RWPE1 (cell line): ENCODE results near the gene POR.

ENCODE experiments used
- CTCF ChIA-PET: fragments of 350-600 bp; sonication (Branson Sonifier 250); formaldehyde crosslinking; extraction: SDS; loops from one replicate; lab custom pipeline; 2021; lab: Yijun Ruan, JAX
- POLR2A ChIA-PET: fragments of 400-600 bp; formaldehyde crosslinking; extraction: SDS; loops from one replicate; lab custom pipeline; 2020; ENCODE audit warnings: antibody characterized with exemption; ENCODE audit not compliant: low non-redundant PET; lab: Yijun Ruan, JAX
- DNase-seq: peaks from one replicate; pipeline ENCODE4 v3.0.0; 2012; ENCODE audit warnings: low spot score
- H3K27ac ChIP-seq: fragments of 450-650 bp; 2 replicates; pipeline ENCODE4 v1.5.1; 2017
- CTCF ChIP-seq: fragments of 450-650 bp; conservative IDR thresholded peaks from 2 replicates; pipeline ENCODE4 v1.5.1; 2017; ENCODE audit warnings: low read depth, mild to moderate bottlenecking

Gene POR

GRCh38 chr7:75916259-75916658, 1.3 kb downstream of the POR start:
- ChIA-PET POLR2A (interaction anchor here (1.0 to 2.0 kb wide), 5 partner anchors 9 to 77 kb away, joined by 3 to 5 read pairs (median 4); no protein-coding TSS in a partner anchor), CTCF (interaction anchor here (0.5 to 1.4 kb wide), 3 partner anchors 23 to 50 kb away, joined by 3 to 5 read pairs (median 3); no protein-coding TSS in a partner anchor)
- DNase-seq = no peak
- H3K27ac ChIP-seq = no peak overlapping the region
- TF ChIP-seq CTCF = no peak

- POLR2A ChIA-PET = interaction anchor here (1.1 kb wide), 1 partner anchor 11 kb away, joined by 3 read pairs; no protein-coding TSS in a partner anchor
- no peak overlapping the region for H3K27ac ChIP-seq
- no peak for TF ChIP-seq CTCF
- DNase-seq = no peak
- CTCF ChIA-PET = interaction anchor here (0.5 to 1.4 kb wide), 2 partner anchors 23 to 51 kb away, joined by 3 to 5 read pairs; no protein-coding TSS in a partner anchor
Measured at GRCh38 chr7:75916685-75917634, 2.0 kb downstream of the POR start.

GRCh38 chr7:75920431-75921161, 5.6 kb downstream of the POR start:
- no peak for TF ChIP-seq CTCF
- POLR2A ChIA-PET = no interaction called here
- CTCF ChIA-PET = interaction anchor here (0.6 kb wide), 1 partner anchor 15 kb away, joined by 5 read pairs; no protein-coding TSS in a partner anchor
- no peak for DNase-seq
- no peak overlapping the region for H3K27ac ChIP-seq

GRCh38 chr7:75921479-75921878, 6.5 kb downstream of the POR start:
- TF ChIP-seq CTCF = no peak
- no peak overlapping the region for H3K27ac ChIP-seq
- ChIA-PET POLR2A (interaction anchor here (0.6 kb wide), 1 partner anchor 42 kb away, joined by 6 read pairs; no protein-coding TSS in a partner anchor), CTCF (no interaction called here)
- DNase-seq = no peak

- CTCF ChIA-PET = interaction anchor here (0.6 kb wide), 1 partner anchor 832 kb away, joined by 3 read pairs; no protein-coding TSS in a partner anchor
- POLR2A ChIA-PET = no interaction called here
- no peak overlapping the region for H3K27ac ChIP-seq
- DNase-seq = no peak
- TF ChIP-seq CTCF = no peak
Measured at GRCh38 chr7:75922966-75923603, 8.1 kb downstream of the POR start.
